ENCODE data around the gene VOPP1.

GRCh38 chr7:55514546-55515265, 57.6 kb downstream of the VOPP1 start:
- no peak for TF ChIP-seq CTCF (IDR thresholded peaks at IDR 0.05; ENCODE audit: extremely low read depth in 1 of 2, insufficient read depth in 1 of 2, low read depth in 1 of 2, low read length in 2 of 2)
- TF ChIP-seq POLR2AphosphoS5 (IDR thresholded peaks at IDR 0.05; ENCODE audit: insufficient read depth, low read depth, low read length) = no peak
- no peak for TF ChIP-seq EZH2 (IDR thresholded peaks at IDR 0.05; ENCODE audit: borderline replicate concordance, low read depth, low read length, severe bottlenecking)
- TF ChIP-seq POLR2A (IDR thresholded peaks at IDR 0.05; ENCODE audit: low read depth, low read length) = no peak
- no peak for TF ChIP-seq JUN (IDR thresholded peaks at IDR 0.05; ENCODE audit: borderline replicate concordance, insufficient read depth, insufficient read length, low read depth)
- no peak for TF ChIP-seq MAX (IDR thresholded peaks at IDR 0.05; ENCODE audit: insufficient read depth, insufficient read length)
- no peak for TF ChIP-seq MYC (IDR thresholded peaks at IDR 0.05; ENCODE audit: low read depth, low read length)
